ENCODE results near the gene TLL2.

The TLL2 gene

DNA sequence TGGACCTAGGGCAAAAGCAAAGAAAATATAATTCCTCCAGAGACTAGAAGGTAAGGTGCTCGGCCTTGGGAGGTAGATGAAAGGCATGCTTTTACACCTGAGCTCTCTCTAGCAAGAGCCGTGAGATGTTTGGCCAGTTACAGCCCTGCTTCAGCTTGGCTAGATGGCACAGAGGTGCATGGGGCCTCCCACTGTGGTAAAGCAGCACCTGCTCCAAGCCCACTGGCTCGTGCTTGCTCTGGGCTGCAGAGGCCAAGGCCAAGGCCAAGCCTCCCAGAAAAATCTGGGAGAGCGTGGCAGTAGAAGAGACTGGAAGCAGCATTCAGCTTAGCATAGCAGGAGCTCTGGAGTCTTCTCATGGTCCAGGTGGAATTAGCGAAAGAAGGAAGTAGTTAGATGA lies 123.9 kb downstream of the TLL2 start:
- no peak for DNase-seq (ENCODE audit: low read depth)

DNA sequence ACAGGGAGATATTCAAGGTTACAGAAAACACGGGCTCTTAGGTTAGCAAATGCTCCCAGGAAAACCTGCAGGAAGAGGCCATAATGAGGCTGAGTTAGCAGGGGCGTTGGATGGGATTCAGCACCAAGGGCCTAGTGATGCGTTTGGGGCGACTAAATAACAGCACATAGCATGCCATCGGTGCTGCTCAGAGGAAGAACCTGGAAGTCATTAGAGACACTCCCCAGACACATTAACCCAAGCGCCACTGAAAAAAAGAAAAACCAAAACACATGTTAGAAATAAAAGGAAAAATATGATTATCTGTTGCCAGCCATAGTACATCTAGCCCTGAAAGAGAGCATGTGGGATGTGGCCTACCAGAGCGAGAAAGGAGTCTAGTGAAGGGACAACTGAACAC lies 126.1 kb downstream of the TLL2 start:
- DNase-seq (ENCODE audit: low read depth) = no peak

DNA sequence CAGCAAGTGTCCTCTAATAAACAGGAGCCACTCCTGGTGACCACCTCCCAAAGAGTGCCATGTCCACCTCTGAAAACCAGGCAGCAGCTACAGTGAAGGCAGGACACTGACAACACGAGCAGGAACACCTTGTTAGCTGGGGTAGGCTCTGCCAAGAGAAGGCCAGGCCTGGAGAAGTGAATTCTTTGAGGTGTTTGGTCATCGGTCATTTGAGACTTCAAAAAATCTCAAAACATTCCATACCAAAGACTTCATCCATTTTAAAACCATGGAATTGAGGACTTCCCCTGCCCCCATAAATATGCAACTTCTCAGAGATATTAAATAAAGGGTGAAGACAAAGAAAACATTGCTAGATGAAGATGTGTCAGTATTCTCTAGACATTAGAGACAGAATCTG lies 126.6 kb downstream of the TLL2 start:
- DNase-seq (ENCODE audit: low read depth) = no peak

DNA sequence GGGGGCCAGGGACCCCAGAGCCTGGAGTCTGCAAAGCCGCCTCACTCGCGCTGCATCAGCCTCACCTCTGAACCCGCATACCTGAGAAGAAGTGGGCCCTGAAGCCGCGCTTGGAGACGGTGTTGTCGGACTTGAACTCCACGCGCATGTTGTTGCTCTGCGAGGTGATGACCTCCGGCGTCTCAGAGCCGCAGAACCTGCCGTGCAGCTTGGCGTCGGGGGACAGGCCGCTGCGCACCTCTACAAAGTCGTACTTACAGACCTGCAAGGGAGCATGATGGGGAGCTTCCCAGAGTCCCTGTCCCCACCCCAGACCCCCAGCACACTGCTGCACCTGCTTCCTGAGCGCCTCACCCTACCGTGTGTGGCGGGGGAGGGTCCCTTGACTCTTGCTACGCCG lies 129.2 kb downstream of the TLL2 start:
- no peak for DNase-seq (ENCODE audit: low read depth)

DNA sequence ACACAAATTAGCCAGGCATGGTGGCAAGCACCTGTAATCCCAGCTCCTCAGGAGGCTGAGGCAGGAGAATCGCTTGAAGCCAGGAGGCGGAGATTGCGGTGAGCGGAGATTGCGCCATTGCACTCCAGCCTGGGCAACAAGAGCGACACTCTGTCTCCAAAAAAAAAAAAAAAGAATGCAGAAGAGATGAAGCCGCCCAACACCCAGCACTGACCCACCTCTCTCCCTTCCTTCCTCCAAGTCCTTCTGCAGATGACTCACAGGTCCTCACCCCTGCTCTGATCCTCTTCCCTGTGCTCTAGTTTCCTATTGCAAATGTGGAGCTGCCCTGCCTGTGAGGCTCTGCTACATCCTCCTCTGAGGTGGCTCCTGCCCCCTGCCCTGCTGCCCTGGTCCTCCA lies 132.9 kb downstream of the TLL2 start:
- no peak for DNase-seq (ENCODE audit: low read depth)

DNA sequence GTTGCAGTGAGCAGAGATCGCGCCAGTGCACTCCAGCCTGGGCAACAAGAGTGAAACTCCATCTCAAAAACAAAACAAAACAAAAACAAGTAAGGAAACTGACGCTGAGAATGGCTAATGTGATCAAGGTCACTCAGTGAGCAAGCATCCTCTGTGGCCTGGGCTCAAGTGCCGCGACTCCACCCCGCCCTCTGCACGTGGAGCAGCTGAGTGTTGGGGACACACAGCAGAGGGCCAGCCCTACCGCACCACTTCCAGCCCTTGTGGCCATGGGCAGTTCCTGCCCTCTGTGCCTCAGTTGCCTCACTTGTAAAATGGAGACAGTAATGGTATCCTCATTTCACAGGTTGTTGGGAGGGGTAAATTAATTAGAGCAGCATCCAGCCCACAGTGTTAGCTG lies 134.0 kb downstream of the TLL2 start:
- no peak for DNase-seq (ENCODE audit: low read depth)

DNA sequence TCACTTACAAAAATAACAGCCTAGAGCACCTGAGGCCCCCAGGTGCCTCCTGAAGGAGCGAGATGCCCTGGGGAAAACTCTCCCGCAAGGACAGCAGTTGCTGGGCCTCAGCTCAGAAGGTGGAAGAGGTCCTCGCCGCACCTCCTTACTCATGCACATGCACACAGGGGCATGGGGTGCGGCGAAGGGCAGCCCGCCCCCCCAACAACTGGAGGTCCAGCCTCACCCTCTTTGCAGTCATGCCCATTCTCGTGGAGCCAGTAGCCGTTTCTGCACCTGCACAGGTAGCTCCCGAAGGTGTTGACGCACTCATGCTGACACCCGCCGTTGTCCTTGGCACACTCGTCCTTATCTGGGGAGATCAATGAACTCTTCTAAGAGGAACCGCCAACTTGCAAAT lies 135.0 kb downstream of the TLL2 start:
- DNase-seq (ENCODE audit: low read depth) = no peak

DNA sequence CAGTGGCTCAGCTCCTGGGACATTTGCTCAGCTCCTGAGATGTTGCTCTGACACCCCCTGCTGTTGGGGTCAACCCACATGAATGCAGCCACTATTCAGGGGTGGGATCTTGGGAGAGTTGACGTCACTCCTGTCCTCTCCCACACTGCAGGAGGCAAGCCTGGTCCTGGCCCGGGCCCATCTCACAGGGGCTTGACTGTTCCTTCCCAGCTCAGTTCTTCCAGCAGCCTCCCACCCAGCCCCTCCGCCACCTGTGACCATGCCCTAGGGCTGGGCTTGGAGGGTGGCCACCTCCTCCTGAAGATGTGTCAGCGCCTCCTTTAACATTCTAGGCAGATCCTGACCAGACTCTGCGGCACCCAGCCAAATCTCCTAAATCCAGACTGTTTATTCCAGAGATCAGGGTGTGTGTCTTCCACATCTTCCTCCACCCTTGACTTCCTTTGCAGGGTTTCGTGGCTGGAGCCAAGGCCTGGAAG lies 135.9 kb downstream of the TLL2 start:
- no peak for DNase-seq (ENCODE audit: low read depth)

DNA sequence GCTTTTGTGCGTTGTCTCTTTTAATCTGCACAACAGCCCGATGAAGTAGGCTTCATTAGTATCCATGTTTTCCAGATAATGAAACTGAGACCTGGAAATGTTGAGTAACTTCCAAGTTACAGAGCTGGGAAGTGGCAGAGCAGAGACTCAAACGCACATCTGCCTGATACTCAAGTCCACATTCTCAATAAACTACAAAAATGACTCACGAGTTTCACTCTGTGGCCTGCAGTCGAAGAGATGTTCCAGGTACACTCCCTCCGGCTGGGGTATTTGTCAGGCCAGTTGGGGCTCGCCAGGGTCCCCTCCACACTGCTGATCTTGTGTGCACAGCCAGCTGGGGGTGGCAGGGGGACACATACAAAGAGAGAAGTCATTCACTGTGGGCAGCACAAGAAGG lies 137.2 kb downstream of the TLL2 start:
- no peak for DNase-seq (ENCODE audit: low read depth)

DNA sequence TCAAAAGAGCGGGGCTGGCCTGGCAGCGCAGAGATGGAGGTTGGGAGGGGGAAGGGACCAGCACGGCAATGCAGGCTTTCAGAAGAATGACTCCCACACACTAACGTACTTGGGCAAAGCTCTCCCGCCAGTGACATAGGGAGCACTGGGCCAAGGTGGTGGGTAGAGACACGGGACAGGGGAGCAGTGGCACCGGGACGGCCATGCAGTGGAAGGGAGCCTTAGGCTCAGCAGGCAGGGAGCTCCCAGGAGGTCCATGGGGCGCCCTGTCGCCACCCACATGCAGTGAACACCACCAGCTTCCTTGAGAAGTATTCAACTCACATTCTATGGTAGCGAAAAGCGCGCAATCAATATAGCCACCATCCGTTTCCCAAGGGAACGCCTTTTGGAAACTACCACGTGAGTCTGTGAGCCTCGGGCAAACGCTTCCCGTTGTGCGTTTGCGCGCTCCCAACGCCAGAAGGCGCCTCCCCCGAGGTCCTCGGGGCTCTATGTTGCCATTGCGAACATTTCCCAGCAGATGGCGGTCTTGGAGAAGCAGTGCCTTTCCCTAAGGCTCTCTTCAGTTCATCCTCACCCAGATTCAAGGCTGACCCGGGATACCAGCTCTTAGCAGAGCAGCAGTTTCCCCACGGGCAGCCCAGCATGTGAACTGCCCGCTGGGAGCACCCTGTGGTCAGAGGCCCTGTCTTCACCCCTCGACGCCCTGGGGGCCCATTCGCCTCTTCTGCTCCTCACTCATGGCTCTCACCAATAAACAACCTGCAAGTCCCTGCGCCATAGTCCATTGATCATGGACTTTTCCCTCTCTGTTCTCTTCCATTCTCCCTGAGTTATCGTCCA lies 138.5 kb downstream of the TLL2 start:
- DNase-seq (ENCODE audit: low read depth) = peak; percentile 41

DNA sequence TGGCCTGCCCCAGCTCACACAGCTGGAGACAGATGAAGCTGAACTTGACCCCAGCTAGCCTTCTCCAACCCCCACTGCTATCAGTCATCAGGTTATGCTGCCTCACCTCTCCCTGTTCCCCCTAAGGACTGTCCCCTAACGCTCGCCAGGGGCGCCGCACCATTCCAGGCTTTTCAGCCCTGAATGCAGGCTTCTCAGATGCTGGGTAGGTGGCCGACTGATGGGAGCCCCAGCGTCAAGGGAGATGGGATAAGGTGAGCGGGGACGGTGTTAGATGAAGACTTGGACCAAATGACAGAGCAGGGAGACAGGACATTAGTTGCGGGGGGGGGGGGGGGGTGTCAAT lies 139.1 kb downstream of the TLL2 start:
- DNase-seq (ENCODE audit: low read depth) = no peak

DNA sequence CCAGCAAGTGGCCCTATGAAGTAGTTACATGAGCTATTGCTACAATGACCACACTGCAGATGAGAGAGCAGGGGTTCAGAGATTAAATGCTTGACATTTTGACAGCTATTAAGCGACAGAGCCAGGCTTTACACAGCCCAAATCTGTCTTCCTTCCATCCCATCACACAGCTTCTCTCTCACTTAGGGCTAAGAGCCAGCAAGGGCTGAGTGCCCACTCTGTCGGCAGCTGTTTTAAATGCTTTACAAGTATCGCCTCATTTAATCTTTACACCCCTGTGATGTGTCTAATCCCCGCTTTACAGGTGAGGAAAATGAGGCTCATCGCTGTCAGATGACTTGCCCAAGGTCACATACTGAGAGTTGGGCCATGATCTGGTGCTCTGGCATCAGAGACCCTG lies 139.7 kb downstream of the TLL2 start:
- DNase-seq (ENCODE audit: low read depth) = no peak

DNA sequence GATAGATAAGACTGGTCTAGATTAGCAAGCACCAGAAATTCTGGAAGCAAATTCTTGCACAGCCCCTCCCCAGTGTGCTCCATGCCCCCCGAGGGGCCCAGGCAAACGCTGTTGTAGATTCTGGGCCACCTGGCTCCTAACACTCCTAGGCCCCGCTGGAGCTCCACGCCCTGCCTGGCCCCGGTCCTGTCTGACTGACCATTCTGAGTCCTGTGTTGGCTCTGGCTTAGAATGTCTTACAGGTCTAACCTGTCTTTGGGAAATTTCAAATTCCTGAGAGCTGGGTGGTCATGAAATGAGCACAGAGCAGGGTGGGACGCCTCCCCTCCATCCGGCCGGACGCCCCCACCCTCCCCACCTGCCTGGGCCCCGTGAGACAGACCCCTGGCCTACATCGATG lies 142.4 kb downstream of the TLL2 start:
- no peak for DNase-seq (ENCODE audit: low read depth)

DNA sequence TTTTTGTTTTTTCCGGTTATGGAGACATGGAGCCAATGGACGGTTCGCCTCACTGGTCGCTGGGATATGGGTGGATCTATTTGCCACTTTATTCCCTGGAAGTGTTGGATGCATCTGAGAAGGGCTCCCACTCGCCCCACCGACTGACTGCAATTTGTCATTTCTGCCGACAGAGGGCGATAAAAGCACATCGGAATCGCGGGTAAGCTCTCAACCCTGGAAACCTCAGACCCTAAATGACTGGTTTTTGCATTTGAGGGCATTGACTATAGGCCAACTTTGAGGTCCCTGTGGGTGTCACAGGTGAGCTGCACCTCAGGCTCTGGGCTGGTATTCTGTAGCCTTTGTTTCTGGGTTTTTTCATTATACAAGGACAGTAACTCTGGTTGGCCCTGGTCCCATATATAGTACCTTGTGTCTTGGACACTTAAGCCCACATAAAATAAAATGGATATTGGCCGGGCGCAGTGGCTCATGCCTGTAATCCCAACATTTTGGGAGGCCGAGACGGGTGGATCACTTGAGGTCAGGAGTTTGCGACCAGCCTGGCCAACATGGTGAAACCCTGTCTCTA lies 143.1 kb downstream of the TLL2 start:
- DNase-seq (ENCODE audit: low read depth) = peak; percentile 16

DNA sequence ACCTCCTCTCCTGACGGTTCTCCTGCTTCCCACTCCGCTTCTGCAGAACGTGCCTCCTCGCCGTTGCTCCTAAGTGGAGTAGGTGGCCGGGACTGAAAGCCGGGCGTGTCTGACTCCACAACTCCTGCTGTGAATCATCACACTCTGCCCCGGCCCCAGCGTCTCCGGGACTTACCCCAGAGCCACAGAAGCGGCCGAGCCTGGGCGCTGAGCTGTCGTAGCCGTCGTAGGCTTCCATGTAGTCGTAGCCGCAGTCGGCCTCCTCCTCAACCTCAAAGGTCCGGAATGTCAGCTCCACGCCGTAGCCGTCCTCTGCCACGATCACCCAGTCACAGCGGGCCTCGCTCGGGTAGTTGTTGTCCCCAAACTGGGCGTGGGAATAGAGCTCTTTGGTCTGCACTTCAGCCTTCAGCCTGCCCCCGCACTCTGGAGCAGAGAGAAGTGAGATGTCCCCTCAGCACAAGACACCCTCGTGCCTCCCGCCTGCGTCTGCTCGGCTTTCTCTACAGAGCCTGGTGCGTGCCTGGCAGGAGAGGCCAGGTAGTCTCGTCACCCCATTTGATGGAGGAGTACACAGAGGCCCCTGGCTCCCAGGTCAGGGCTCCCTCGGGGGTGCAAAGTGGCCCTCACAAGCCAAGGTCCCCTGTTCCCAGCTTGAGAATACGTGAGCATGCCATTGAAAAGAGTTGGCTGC lies 143.7 kb downstream of the TLL2 start:
- no peak for DNase-seq (ENCODE audit: low read depth)

DNA sequence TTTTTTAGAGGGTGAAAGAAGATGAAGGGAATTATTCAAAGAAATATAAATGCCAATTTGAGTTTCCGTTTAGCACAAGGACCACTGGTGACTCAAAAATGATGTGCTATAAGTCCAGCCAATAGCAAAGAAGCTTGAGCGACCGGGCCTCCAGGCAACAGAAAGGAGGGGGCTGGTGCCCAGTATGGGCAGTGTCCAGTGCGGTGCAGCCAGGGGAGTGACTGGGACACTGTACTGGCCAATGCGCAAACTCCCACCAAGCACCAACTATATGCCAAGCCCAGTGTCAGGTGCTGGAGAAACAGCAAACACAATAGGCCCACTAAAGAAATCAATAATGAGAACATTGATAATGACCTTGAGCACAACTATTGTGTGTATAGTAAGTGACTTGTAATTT lies 144.8 kb downstream of the TLL2 start:
- DNase-seq (ENCODE audit: low read depth) = no peak

DNA sequence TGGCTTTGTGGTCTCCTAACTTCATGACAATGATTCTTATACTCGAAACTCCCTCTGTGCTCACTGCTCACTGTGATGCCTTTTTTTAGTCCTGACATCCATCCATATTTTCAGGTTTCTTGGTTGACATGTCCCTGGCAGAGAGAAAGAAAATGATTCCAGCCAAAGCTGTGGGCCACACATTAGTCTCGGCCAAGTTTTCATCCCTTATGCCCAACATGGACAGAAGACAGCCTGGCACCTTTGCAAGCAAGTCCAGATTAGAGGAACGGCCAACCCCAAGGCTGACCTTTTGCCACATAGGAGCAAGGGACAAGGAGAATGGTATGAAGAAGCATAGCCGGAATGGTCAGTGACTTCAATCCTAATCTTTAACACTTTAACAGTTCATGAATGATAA lies 146.3 kb downstream of the TLL2 start:
- DNase-seq (ENCODE audit: low read depth) = no peak

DNA sequence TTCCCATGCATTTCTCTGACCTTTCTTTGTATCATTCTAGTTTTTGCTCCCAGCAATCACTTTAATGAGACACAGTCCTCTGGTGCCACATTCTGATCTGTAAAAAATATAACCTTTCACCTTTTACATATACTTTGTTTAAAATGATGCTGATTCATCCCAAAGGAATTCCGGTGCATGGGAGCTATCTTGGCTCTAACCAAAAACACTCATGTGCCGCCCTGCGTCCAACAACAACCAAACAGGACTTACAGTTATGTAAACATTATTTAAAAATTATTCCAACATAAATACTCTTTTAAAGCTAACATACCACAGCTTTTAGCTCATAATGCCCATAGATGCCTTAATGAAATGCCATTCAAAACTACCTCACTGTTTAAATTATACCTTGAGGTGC lies 147.2 kb downstream of the TLL2 start:
- no peak for DNase-seq (ENCODE audit: low read depth)

DNA sequence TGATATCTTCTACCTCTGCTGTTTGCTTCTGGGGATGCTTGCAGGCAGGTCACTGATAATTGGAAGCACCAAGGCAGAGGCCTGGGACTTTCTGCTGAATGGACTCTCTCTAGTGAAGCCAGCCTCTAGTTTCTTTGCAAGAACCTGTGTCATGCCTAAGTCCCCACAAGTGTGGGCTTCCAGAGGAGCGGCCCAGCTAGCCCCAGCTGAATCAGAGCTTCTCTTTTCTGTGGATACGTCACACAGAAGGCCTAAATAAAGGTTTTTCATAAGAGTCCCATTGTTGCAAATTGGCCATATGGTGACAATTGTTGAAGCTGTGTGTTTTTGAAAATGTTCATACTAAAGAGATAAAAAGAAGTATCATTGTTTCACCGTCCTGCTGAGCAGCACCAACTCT lies 148.2 kb downstream of the TLL2 start:
- DNase-seq (ENCODE audit: low read depth) = no peak

DNA sequence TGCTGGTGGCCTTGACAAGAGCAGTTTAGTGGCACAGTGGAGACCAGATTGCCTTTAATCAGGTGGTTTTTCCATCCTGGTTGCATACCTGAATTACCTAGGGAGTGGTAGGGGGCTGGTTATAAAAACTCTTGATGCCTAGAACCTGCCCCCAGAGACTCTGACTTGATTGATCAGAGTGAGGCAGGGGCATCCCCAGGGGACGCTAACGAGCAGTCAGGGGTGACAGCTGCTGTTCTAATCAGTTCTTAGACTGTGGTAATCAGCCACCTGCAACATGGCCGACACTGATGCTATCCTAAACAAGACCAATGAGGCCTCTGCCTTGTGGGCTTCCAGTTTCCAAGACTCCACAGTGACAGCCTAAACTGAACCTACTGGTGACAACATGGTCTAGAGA lies 153.0 kb downstream of the TLL2 start:
- DNase-seq (ENCODE audit: low read depth) = no peak

DNA sequence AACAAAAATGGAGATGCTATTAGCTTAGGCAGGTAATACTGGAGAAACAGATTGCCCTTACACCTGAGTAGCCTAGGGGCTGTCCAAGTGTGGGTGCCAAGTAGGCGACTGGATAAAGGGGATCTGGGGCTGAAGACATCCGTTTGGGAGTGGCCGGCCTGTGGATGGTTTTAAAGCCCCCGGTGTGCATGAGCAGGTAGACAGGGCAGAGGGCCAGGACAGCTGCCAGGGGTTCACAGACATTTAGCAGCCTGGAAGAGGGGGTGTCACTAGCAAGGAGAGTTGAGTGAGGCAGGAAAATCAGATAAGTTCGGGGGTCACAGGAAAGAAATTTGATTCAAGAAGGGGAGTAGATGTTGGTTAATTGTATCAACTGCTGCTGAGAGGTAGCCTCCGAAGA lies 153.4 kb downstream of the TLL2 start:
- DNase-seq (ENCODE audit: low read depth) = no peak

DNA sequence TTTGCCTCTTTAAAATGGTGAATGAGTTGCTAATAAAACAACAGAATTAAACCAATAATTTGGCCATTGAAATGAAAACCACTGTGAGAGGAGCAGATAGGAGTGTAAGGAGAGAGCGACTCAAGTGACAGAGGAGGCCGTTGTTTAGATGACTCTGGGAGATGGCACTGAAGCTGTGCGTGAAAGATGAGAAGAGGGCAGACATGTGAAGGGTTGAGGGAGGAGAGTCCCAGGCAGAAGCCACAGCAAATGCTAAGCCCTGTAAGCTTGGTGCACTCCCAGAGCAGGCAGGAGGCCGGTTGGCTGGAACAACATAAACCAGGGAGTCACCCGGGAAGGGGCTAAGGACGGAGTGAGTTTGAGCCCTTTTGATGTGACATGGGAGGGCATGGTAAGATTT lies 154.1 kb downstream of the TLL2 start:
- no peak for DNase-seq (ENCODE audit: low read depth)

DNA sequence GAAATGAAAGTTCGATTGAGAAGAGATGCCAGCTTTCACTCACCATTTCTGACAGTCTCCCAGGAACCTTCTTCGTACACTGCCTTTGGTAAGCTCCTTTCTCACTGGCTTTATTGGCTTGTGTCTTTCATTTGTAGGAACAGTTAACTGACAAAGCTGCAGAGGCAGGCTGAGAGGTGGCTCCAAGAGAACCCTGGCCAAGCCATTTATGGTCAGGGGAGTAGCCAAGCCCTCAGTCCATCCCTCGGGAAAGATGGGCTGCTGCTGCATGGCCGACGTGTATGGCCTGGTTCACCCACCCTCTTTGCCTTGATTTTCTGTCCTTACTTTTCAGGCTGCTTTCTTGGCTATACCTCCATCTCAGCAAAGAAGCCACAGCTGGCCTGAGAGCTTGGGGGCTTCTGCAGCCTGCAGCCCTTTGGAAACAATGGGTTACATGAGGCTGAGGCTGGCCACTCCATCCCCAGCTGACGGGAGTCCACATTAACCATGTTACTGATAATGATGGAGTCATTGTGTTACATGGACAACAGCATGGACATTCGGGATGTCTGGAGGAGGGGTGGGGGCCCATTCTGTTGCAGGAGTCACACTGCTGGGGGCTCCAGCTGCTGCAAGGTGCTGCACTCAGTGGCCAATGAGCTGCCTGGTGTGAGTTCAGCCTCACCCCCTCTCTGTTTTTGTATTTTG lies 154.7 kb downstream of the TLL2 start, which contains the start of gene OPALIN:
TSS of gene OPALIN (minus strand) at position 152 of the 690 bp plus-strand sequence. CDS start at position 46, 106 bp downstream.
- DNase-seq (ENCODE audit: low read depth) = no peak

Measured in stimulated activated CD8-positive, alpha-beta memory T cell treated with anti-CD3 and anti-CD28 coated beads, Interleukin-15, amount 100 ng/mL, for 1 hour (primary cell).